Astrocyte of the hippocampus (primary cell): ENCODE results near the gene KIF20B.
"Not testable (repeated sequence)": the region's sequence is repeated elsewhere in the genome, so short reads cannot be mapped to it uniquely, and the experiment has no call there.

ENCODE experiments used
- DNase-seq: peaks from one replicate; pipeline ENCODE4 v3.0.0; 2011; ENCODE audit warnings: low read depth, low spot score

The KIF20B gene

DNA sequence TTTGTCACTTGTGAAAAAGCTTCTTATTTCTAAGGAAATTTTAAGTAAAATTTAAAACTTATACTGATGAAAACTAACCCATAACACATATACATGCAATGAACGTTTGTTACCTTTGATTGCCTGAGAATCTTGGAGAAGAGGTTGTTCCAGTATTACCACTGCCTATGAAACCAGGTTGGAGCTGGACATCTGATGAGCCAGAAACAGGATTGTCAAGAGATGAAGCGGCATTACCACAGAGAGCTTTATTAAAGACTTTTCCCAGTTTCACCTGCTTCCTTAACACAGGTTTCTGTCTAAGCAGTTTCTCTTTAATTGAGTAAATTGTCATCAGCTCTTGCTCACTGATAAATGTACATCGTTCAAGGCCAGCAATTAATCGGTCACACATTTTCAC, 9.0 kb upstream of the KIF20B start:
- no peak for DNase-seq

DNA sequence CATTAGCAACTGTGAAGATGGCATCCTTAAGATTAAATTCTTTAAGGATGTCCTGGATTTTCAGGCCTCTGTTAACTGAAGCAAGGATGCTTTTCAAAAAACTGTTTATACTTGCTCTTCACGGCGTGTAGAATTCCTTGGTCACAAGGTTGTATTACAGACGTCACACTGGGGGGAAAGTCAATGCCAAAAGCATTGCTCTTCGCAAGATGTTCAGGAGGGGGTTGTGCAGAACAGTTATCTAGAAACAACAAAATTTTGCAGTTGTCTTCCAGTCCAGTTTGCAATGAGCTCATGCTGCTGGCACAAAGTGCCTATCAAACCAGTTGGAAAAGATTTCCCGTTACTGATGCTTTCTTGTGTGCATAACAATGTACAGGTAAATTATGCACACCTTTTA, 8.2 kb upstream of the KIF20B start:
- no peak for DNase-seq

DNA sequence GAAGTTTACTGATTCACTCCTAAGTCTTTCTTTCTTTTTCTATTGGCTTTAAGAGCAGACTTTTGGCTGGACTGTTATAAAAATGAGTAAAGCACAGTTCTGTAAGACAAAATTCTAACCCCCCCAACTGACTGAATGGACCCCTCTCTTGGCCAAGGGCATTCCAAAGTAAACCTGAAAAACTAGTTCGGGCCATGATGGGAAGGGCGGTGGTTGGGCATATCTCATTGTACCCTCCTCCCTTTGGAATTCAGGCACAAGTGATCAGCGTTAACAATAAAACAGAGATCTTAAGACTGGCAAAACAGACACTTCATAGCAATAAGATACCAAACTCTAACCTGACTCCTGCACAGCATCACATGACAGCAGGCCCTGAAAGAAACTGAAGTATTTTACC, 6.1 kb upstream of the KIF20B start:
- DNase-seq, result no peak

DNA sequence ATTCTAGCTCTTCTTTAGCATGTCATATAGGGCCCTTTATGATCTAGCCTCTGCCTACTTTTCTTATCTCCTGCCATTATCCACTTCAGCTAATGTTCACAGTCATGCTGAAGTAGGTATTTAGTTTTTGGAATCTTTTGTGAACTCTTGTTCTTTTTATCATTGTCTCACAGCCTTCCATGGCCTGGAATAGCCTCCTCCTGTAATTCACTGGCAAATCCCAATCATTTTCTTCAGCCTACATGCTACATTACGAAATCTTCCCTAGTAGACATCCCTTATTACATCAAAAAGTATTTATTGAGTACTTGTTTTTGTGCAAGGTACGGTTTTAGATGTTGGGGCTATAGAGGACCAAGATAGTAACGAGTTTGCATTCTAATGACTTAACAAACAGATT, 3.4 kb upstream of the KIF20B start:
- DNase-seq, result no peak

DNA sequence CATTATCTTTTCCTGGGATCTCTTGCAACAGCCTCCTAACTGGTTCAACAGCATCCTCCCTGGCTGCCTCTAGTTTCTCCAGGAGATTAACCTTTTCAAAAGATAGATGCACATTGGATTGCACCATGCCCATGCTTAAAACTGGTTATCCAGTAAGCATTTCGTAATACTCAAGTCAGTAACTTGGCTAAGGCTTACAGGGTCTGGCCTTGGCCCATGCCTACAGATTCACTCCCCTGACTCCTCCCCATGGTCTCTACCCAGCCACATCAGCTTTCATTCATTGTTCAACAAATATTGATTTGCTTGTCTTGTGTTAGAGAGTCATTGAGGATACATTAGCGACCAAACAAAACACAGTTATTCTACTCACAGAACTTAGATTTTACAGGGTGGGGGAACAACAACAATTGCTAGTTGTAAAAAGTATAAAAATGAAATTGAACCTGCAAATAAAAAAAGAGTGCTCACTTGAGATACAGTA, 1.8 kb upstream of the KIF20B start:
- DNase-seq, result no peak

DNA sequence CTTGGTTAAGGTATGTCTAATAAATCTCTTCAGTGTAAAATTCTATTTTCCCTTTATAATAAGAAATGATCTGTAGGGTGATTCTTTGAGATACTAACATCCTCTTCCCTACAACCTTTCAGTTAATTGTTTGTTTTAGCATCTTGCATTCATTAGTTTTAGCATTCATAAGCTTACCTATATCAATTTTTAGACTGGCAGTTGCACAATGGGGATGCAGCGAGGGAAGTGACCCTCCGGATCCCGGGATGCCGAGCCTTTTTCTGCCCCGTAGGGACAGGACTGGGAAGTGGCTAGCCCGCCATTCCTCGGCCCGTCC, 508 bp upstream of the KIF20B start:
- DNase-seq, result no peak

DNA sequence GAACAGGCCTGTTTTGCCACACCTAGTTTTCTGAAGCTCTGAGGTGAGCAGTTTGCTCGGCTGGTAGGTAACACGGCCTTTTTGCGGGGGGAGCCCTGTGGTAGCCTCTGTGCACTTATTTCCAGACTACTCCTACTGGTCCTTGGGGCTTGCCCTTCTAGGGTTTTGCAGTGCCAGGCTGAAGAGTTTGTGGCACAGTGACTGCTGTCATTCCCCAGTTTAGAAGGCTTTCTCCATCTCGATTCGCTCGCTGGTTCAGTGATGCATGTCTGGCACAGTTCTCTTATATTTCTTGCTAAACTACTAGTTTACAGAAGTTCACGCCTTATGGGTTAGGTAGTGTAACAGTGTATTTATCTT, 711 bp downstream of the KIF20B start:
- DNase-seq, result peak; percentile 23

DNA sequence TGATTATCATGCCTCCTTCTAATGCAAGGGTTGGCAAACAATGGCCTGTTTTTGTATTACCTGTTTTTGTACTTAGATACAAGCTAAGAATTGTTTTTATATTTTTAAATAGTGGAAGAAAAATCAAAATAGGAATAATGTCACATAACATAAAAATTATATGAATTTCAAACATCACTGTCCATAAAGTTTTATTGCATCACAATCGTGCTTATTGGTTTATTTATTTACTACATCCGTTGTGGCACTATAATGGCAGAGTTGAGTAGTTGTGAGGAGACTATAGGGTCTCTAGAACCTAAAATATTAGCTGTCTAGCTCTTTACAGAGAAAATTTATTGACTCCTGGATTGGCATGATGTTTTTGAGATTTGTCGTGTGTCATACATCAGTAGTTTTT, 4.1 kb downstream of the KIF20B start:
- no peak for DNase-seq

DNA sequence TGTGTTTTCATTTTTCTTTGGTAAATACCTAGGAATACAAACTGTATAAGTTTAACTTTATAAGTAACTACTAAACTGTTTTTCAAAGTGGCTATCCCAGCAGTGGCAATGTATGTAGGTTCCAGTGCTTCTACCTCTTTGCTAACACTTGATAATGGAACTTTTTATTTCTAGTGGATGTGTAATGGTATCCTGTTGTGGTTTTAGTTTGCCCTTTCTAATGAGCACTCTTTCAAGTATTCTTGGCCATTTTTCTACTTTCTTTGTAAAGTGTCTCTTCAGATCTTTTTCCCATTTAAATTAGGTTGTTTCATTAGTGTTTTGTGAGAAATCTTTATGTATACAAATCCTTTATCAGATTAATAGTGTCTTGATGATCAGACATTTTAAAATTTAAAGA, 4.6 kb downstream of the KIF20B start:
- peak; percentile 33 for DNase-seq

DNA sequence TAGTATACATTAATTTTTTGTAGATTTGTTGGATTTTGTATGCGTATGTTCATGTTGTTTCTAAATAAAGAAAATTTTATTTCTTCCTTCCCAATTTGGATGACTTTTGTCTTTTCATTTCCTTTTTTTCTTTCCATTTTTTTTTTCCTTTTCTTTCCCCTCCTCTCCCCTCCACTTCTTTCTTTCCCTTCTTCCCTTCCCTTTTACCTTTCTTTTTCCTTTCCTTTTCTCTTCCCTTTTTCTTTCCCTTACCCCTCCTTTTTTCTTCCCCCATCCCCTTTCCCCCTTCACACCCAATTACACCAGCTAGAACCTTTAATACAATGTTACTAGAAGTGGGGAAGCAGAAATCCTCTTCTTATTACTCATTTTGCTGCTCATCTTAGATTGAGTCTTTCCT, 6.0 kb downstream of the KIF20B start:
- DNase-seq, result no peak

DNA sequence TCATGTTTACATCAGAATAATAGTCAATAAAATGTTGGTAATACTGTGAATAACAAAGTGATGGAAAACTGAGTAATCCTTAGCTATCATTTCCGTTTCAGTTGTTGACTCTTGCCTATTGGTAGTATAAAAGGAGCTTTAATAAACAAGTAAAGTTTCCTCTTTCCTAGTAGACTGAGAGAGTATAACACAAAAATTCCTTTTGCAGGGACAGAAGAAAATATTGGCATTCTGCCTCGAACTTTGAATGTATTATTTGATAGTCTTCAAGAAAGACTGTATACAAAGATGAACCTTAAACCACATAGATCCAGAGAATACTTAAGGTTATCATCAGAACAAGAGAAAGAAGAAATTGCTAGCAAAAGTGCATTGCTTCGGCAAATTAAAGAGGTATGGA, 9.4 kb downstream of the KIF20B start:
- DNase-seq, result no peak

DNA sequence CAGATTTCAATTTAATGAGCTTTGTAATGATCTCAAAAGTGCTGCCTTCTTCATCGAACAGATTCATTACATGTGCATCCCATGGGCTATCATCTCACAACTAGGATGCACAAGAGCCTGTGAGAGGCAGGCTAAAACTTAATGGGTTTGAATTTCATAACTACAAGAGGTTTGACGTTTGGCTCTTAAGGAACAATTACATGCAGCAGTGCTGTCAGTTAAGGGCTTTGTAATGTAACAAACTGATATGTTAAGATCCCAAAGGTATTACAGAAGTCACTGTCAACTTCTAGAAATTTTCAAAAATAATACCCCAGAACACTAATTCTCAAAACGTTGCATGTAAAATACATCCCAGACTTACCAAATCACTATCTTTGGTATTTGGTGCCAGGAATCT, 33.2 kb downstream of the KIF20B start:
- no peak for DNase-seq

DNA sequence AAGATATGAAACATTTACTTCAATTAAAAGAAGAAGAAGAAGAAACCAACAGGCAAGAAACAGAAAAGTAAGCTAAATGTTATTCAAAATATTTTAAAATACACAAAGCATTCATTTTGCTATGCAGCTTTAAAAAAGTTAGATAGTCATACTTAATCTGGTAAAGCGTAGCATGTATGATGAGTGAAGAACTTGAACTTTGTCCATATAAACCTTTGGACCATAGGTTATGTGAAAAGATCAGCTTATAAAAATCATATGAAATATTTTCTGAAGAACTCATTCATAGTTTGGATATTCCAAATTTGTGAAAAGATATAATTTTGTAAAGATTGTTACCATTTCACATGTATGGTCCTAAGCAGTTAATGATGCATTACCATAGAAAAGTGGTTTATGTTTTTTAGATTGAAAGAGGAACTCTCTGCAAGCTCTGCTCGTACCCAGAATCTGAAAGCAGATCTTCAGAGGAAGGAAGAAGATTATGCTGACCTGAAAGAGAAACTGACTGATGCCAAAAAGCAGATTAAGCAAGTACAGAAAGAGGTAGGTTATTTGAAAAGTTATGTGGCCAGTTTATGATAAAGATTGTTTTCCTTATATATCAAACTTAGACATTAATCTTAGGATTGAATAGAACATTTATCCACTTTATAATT, 37.3 kb downstream of the KIF20B start:
- no peak for DNase-seq

DNA sequence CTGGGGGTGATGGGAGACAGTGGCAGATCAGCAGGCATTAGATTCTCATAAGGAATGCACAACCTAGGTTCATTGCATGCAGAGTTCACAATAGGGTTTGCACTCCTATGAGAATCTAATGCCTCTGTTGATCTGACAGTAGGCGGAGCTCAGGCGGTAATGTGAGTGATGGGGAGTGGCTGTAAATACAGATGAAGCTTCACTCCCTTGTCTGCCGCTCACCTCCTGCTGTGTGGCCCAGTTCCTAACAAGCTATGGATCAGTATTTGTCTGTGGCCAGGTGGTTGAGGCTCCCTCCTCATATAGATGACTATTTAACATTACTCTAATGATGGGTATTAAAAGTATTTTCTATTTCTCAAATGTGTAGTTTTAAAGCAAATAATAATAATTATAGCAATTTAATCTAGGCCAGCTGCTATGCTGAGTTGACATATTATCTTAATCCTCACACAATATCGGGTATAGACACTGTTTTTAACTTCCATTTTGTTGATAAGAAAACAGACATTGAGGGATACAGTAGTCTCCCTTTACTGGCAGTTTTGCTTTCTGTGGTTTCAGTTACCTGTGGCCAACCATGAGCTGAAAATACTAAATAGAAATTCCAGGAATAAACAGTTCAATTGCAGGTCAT, 39.9 kb downstream of the KIF20B start:
- DNase-seq, result no peak

DNA sequence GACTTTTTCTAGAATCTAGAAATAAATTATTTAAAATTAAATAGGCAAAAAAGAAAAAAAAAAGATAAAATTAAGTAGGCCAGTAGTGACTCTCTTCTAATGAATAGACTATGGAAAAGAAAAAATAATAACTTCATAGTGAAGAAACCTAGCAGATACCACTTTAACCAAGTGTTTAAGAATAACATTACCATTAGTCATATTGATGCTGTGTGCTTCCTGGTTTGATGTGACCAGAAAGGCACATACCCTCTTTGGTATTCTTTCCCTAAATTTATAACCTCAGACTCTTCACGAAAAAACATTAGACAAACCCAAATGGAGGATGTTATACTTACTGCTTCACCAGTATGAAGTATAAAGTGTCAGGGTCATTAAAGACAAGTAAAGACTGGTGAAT, 42.6 kb downstream of the KIF20B start:
- DNase-seq, result peak; percentile 44

DNA sequence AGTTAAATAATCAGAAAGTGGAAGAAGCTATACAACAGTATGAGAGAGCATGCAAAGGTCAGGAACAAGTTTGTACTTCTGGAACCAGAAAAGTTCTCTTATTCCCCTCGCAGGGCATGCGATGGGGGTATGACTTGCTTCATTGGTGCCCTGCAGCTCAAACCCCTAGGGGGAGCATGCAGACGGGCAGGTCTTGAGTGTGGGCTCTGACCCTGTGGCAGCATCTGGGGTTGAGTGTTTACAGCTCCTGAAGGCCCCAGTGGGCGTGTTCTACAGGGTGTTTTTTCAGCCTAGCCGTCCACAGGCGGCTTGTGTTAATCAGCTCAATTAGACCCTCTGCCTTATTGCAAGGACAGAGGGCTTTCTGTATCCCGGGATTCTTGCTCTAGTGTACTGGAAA, 44.5 kb downstream of the KIF20B start:
- DNase-seq, result no peak

DNA sequence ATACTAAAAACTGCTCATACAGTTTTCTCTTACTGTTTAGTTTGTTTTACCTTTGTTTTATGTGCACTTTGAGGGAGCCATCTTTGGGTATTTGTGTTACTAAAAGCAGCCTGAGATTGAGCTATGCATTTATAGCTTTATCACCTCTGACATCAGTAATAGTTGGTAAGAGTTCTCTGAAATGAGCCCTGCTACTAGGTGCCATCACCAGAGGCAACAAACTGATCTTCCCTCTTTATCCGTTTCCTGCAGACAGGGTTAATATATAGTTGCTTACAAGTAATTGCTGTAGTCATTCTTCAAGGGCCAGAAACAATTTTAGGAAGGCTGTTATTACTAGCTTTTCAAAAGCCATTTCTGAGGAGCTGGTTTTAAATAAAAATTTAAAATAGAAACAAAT, 49.1 kb downstream of the KIF20B start:
- no peak for DNase-seq

DNA sequence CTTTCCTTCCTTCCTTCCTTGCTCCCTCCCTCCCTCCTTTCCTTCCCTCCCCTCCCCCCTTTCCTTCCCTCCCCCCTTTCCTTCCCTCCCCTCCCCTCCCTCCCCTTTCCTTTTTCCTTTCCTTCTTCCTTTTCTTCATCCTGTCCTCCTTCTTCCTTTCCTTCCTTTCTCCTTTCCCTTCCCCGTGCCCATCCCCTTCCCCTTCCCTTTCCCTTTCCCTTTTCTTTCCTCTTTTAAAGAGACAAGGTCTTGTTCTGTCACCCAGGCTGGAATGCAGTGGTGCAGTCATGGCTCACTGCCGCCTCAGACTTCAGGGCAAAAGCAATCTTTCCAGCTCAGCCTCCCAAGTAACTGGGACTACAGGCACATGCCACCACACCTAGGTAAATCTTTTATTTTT, 54.0 kb downstream of the KIF20B start:
- DNase-seq, result no peak

DNA sequence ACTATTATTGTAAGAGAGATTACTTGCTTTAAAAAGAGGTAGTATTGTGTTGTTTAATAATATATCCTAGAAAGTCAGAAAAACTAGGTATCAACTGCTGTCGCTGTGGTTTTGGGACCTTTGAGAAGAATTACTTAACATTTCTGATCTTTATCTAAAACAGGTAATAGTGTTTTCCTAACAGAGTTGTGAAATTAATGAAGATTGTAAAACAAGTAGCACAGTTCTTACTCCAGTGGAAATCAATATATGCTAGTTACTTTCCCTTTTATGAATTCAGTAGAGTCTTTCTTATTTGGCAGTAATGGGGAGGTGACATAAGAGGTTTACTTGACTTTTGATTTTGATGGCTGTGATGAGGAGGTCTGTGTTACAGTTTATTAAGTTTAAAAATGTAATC, 58.1 kb downstream of the KIF20B start:
- no peak for DNase-seq

DNA sequence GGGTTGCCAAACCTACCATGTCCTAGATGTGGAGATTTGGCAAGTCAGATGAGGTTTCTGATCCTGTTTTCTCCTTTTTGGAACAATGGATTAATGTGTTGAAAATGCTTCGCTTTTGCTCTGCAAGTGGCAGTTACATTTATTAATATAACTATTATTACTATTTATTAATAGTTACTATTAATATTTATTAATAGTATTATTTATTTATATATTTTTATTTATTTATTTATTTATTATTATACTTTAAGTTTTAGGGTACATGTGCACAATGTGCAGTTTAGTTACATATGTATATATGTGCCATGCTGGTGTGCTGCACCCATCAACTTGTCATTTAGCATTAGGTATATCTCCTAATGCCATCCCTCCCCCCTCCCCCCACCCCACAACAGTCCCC, 62.3 kb downstream of the KIF20B start:
- not testable (repeated sequence) for DNase-seq

DNA sequence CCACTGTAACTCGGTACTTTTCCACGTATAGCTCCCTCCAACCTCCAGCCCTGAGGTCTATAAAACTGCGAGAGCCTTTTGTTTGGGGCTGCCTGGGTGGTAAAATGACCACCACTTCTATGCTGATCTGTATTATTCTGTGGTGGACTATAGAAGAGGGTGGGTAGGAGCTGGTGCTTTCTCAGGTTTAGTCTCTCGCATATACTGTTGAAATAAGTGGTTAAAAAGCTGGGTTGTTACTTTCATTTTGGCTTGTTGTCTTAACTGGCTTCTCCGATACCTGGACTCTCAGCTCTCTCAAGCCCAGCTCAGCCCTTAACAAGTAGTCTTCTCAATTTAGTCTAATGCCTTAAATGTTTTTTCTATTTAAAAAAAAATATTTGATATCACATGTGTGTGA, 70.3 kb downstream of the KIF20B start:
- no peak for DNase-seq

DNA sequence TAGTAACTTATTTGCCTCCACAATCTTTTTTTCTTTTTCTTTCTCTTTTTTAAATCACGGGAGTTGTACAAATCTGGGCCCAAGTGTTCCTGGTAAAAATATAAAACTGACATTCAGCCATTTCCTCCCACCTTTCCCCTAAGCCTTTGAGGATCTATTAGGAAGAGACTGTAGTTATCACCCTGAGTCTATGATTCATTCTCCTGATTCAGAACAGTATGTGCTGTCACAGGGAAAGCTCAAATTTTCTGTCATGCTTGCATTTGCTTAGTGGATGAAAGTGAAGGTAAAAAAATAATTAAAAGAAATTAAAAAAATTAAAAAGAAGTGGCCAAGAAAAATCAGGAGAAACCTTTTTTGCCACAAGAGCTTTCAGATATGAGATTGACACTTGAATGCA, 71.7 kb downstream of the KIF20B start:
- DNase-seq, result no peak

DNA sequence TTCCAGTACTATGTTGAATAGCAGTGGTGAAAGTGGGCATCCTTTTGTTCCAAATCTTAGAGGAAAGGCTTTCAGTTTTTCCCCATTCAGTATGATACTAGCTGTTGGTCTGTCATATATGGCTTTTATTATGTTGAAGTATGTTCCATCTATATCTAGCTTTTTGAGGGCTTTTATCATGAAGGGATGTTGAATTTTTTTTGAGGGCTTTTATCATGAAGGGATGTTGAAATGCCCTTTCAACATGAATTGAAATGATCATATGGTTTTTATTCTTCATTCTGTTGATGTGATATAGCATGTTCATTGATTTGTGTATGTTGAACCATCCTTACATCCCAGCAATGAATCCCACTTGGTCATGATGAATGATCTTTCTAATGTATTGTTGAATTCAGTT, 75.3 kb downstream of the KIF20B start:
- no peak for DNase-seq

DNA sequence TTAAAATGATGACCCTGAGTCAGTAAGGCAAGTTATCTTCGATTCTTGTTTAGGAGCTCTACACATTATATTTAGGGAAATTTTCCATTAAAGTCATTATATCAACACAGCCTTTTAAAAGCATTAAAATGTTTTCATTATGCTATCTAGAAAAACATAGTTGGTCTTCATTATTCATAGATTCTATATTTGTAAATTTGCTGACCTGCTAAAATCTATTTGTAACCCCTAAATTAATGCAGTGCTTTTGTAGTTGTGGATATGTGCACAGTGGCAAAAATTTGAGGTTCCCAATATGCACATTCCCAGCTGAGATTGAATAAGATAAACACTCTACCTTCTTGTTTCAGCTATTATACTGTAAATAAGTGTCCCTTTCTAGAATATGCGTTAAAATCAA, 81.1 kb downstream of the KIF20B start:
- no peak for DNase-seq
